Endothelial cell of umbilical vein (primary cell): ENCODE data around the gene NMNAT3. TPM values are rescaled to one million over a fixed set of nuclear protein-coding genes. Genes with fewer than 3 reads are reported as not detected.

Source experiments
- BruUV-seq: library from RNA; stranded (reverse); fragments of 400-500 nt; replicated peaks from 2 replicates; lab custom pipeline; 2021; lab: Mats Ljungman, UMichigan
- CTCF ChIA-PET: fragments of 300-600, 350-600 bp; sonication (Branson Sonifier 250); formaldehyde crosslinking; loops from one replicate; lab custom pipeline; 2021; ENCODE audit warnings: antibody characterized with exemption, inconsistent platforms; lab: Charles Lee
- POLR2A ChIA-PET: fragments of 300-600, 350-600 bp; sonication (Branson Sonifier 250); formaldehyde crosslinking; loops from one replicate; lab custom pipeline; 2021; ENCODE audit warnings: antibody characterized with exemption, inconsistent platforms; lab: Charles Lee
- DNase-seq: peaks from one replicate; pipeline ENCODE4 v3.0.0-alpha.2; 2011; ENCODE audit warnings: low read depth, low spot score
- FAIRE-seq: peaks from 2 replicates; lab custom pipeline; 2011; peaks lifted over from hg19 to GRCh38; lab: Jason Lieb, UNC
- H2AFZ ChIP-seq: 2 replicates; pipeline ENCODE4 v1.6.0; 2012; ENCODE audit warnings: low read depth, low read length, control low read depth, inconsistent platforms
- H3K27ac ChIP-seq: 2 replicates; pipeline ENCODE4 v1.5.1; 2011; ENCODE audit warnings: low read depth, mild to moderate bottlenecking, control low read depth, low read length, moderate library complexity; ENCODE audit not compliant: insufficient read depth
- H3K27me3 ChIP-seq, 2 experiments: 2 replicates each; pipeline versions ENCODE4 v1.6.0 to v1.6.1; 2011; ENCODE audit warnings: low read length in 2 of 2, mixed read lengths in 1 of 2; ENCODE audit not compliant: control insufficient read depth in 2 of 2, insufficient read depth in 2 of 2
- H3K36me3 ChIP-seq, 2 experiments: 2 replicates in 1 of 2; 3 replicates in 1 of 2; pipeline ENCODE4 v1.5.1; 2011; ENCODE audit warnings: low read length in 2 of 2, mild to moderate bottlenecking in 1 of 2, moderate library complexity in 1 of 2; ENCODE audit not compliant: control insufficient read depth in 2 of 2, insufficient read depth in 2 of 2; ENCODE audit errors: extremely low read depth in 1 of 2
- H3K4me1 ChIP-seq: 3 replicates; pipeline ENCODE4 v1.5.1; 2011; ENCODE audit warnings: mild to moderate bottlenecking, low read length; ENCODE audit not compliant: control insufficient read depth, insufficient read depth; ENCODE audit errors: extremely low read depth
- H3K4me2 ChIP-seq: 2 replicates; pipeline ENCODE4 v1.6.1; 2011; ENCODE audit warnings: low read length, control low read depth, mixed read lengths; ENCODE audit not compliant: insufficient read depth
- H3K4me3 ChIP-seq, 3 experiments: fragments of 200-600 bp in 1 of 3; sonication (generic), shearing (Covaris generic) in 1 of 3; replicated peaks in 1 of 3; 2 replicates each; pipeline ENCODE4 v1.5.1; 2011 to 2016; ENCODE audit warnings: control low read depth in 3 of 3, low read length in 3 of 3, mild to moderate bottlenecking in 2 of 3, inconsistent platforms in 1 of 3, low read depth in 1 of 3, moderate library complexity in 1 of 3; ENCODE audit not compliant: insufficient read depth in 1 of 3
- H3K79me2 ChIP-seq: 2 replicates; pipeline ENCODE4 v1.6.0; 2012; ENCODE audit warnings: low read length, inconsistent platforms; ENCODE audit not compliant: control insufficient read depth, insufficient read depth
- H3K9ac ChIP-seq: replicated peaks from 2 replicates; pipeline ENCODE3; 2011; ENCODE audit warnings: low read length, control low read depth; ENCODE audit not compliant: insufficient read depth; ENCODE audit errors: extremely low read depth
- H3K9me1 ChIP-seq: replicated peaks from 3 replicates; pipeline ENCODE4 v1.6.0; 2011; ENCODE audit warnings: mild to moderate bottlenecking, low read length; ENCODE audit not compliant: control insufficient read depth, insufficient read depth; ENCODE audit errors: extremely low read depth
- H3K9me3 ChIP-seq: replicated peaks from 2 replicates; pipeline ENCODE4 v1.5.1; 2012; ENCODE audit warnings: low read length, inconsistent platforms; ENCODE audit not compliant: control insufficient read depth, insufficient read depth
- H4K20me1 ChIP-seq: replicated peaks from 2 replicates; pipeline ENCODE3; 2011; ENCODE audit warnings: mild to moderate bottlenecking, low read length; ENCODE audit not compliant: control insufficient read depth, insufficient read depth; ENCODE audit errors: extremely low read depth
- CTCF ChIP-seq, 2 donors: IDR thresholded peaks; 1 replicate in 1 of 2; 2 replicates in 1 of 2; pipeline ENCODE4 v1.5.1; 2011; ENCODE audit warnings: low read length in 2 of 2, mild to moderate bottlenecking in 2 of 2, moderate library complexity in 2 of 2, control low read depth in 1 of 2, inconsistent platforms in 1 of 2, low read depth in 1 of 2; ENCODE audit not compliant: insufficient read depth in 1 of 2; ENCODE audit errors: extremely low read depth in 1 of 2
- EZH2 ChIP-seq: IDR thresholded peaks from 2 replicates; pipeline ENCODE4 v1.6.1; 2012; ENCODE audit warnings: borderline replicate concordance, low read depth, mild to moderate bottlenecking, moderate library complexity, low read length, inconsistent platforms; ENCODE audit not compliant: severe bottlenecking
- FOS ChIP-seq: IDR thresholded peaks from 2 replicates; pipeline ENCODE4 v1.6.1; 2011; ENCODE audit warnings: mild to moderate bottlenecking, low read length, moderate library complexity, borderline replicate concordance; ENCODE audit not compliant: insufficient read depth
- GATA2 ChIP-seq: IDR thresholded peaks from 2 replicates; pipeline ENCODE4 v1.7.0; 2011; ENCODE audit warnings: low read depth, mild to moderate bottlenecking, moderate library complexity, mixed read lengths, low read length; ENCODE audit not compliant: insufficient read length, insufficient read depth
- JUN ChIP-seq: IDR thresholded peaks from 2 replicates; pipeline ENCODE4 v1.6.1; 2011; ENCODE audit warnings: borderline replicate concordance, low read depth; ENCODE audit not compliant: insufficient read length, insufficient read depth
- MAX ChIP-seq: IDR thresholded peaks from 2 replicates; pipeline ENCODE4 v1.6.1; 2011; ENCODE audit not compliant: insufficient read depth, insufficient read length
- MYC ChIP-seq: IDR thresholded peaks from one replicate; pipeline ENCODE4 v1.6.1; 2011; ENCODE audit warnings: mild to moderate bottlenecking, low read depth, low read length
- POLR2A ChIP-seq: IDR thresholded peaks from 2 replicates; pipeline ENCODE4 v1.6.1; 2012; ENCODE audit warnings: low read depth, mild to moderate bottlenecking, control low read depth, low read length
- POLR2AphosphoS5 ChIP-seq: IDR thresholded peaks from 2 replicates; pipeline ENCODE4 v1.6.1; 2012; ENCODE audit warnings: low read depth, mild to moderate bottlenecking, control low read depth, low read length, moderate library complexity; ENCODE audit not compliant: insufficient read depth
- dilution Hi-C: fragments of 300-500 bp; cut with MboI; formaldehyde crosslinking; loops from one replicate; pipeline ENCODE4 v1.15.0; 2019; ENCODE audit warnings: low sequenced_read_pairs; ENCODE audit not compliant: extremely low pct_ligation_motif_present
- intact Hi-C: fragments of 100-400 bp; cut with micrococcal nuclease; formaldehyde crosslinking; loops from one replicate; pipeline ENCODE4 v1.10.0; 2022
- polyA plus RNA-seq, 4 experiments: library from polyadenylated mRNA; depleted of rRNA in 3 of 4; stranded (reverse) in 3 of 4; unstranded in 1 of 4; fragments of >200 nt; gene quantifications; 2 replicates each; pipeline versions ENCODE4 v1.2.1 to v1.2.3, GENCODE V29; 2011 to 2012; ENCODE audit warnings: missing spikeins in 1 of 4
- total RNA-seq: library from RNA; stranded (reverse); gene quantifications from 2 replicates; pipeline ENCODE4 v1.2.3, GENCODE V29; 2021

The NMNAT3 gene
- total and polyA plus RNA-seq, 2 donors (not counting 3 experiments of a cell fraction or from before 2014, with no cell fraction given) = 0.59 to 0.60 TPM

GRCh38 chr3:139721370-139721769 lies 43.6 kb upstream of the NMNAT3 start:
- Histone ChIP-seq H3K27ac (no peak overlapping the region), H3K4me2 (no peak overlapping the region), H4K20me1 (no peaks in the 10 kb centered on the region), H3K4me1 (no peaks in the 10 kb centered on the region), H3K9me1 (no peaks in the 10 kb centered on the region), H3K9ac (no peak overlapping the region), H3K27me3 (no peaks in the 10 kb centered on the region), H3K36me3 (no peaks in the 10 kb centered on the region), H2AFZ (no peak overlapping the region), H3K4me3 (no peak overlapping the region), H3K79me2 (no peaks in the 10 kb centered on the region), H3K9me3 (no peaks in the 10 kb centered on the region)
- intact Hi-C loops = no loop called here
- DNase-seq (no peak), FAIRE-seq (no peak)
- CTCF ChIA-PET = no interaction called here
- POLR2A ChIA-PET = no interaction called here
- BruUV-seq = no TSS peak
- TF ChIP-seq POLR2AphosphoS5 (no peak), EZH2 (no peak), CTCF (IDR thresholded peaks at IDR 0.05; ENCODE audit: extremely low read depth in 1 of 2, insufficient read depth in 1 of 2, low read depth in 1 of 2, low read length in 2 of 2) (no peak), GATA2 (no peak)
- dilution Hi-C loops = no loop called here

- CTCF ChIA-PET = no interaction called here
- intact Hi-C loops = no loop called here
- Histone ChIP-seq H3K4me2 (no peak overlapping the region), H4K20me1 (no peaks in the 10 kb centered on the region), H3K27me3 (no peaks in the 10 kb centered on the region), H3K4me3 (no peak overlapping the region), H3K36me3 (no peaks in the 10 kb centered on the region), H3K9me3 (no peaks in the 10 kb centered on the region), H3K9ac (no peak overlapping the region), H3K27ac (no peak overlapping the region), H2AFZ (no peak overlapping the region), H3K4me1 (no peaks in the 10 kb centered on the region), H3K9me1 (no peaks in the 10 kb centered on the region), H3K79me2 (no peaks in the 10 kb centered on the region)
- POLR2A ChIA-PET = no interaction called here
- no peak for FAIRE-seq
- TF ChIP-seq POLR2AphosphoS5 (no peak), JUN (no peak), MYC (no peak), MAX (no peak), POLR2A (no peak), FOS (no peak), GATA2 (no peak), EZH2 (no peak), CTCF (IDR thresholded peaks at IDR 0.05; ENCODE audit: extremely low read depth in 1 of 2, insufficient read depth in 1 of 2, low read depth in 1 of 2, low read length in 2 of 2) (no peak)
- dilution Hi-C loops = no loop called here
- no TSS peak for BruUV-seq
- no peak for DNase-seq
These were observed 40.6 kb upstream of the NMNAT3 start for GRCh38 chr3:139718415-139718814.
